HepG2 (cell line): ENCODE measurements around the gene SAMD10. TPM values are rescaled to one million over a fixed set of nuclear protein-coding genes. Genes with fewer than 3 reads are reported as not detected.

Experiments used
- ARID4A ChIP-seq: sonication (generic); formaldehyde crosslinking; IDR thresholded peaks from 2 replicates; pipeline ENCODE4 v1.5.0; 2020; ENCODE audit warnings: mild to moderate bottlenecking, missing genetic modification reagents, borderline replicate concordance
- ATAD3A ChIP-seq: sonication (generic); formaldehyde crosslinking; IDR thresholded peaks from 2 replicates; pipeline ENCODE4 v1.4.0; 2020; ENCODE audit warnings: missing genetic modification reagents
- CSRNP1 ChIP-seq: sonication (generic); formaldehyde crosslinking; IDR thresholded peaks from 2 replicates; pipeline ENCODE4 v1.8.1; 2023; ENCODE audit warnings: mild to moderate bottlenecking, missing genetic modification reagents
- PRDM10 ChIP-seq: sonication (generic); formaldehyde crosslinking; IDR thresholded peaks from 2 replicates; pipeline ENCODE4 v1.4.0; 2020; ENCODE audit warnings: low read depth, missing genetic modification reagents
- RBAK ChIP-seq: sonication (generic); formaldehyde crosslinking; IDR thresholded peaks from 2 replicates; pipeline ENCODE4 v1.5.1; 2020; ENCODE audit warnings: mild to moderate bottlenecking, missing genetic modification reagents
- SOX5 ChIP-seq: IDR thresholded peaks from 2 replicates; pipeline ENCODE4 v1.6.1; 2016; ENCODE audit warnings: borderline replicate concordance
- TEAD2 ChIP-seq: sonication (generic); formaldehyde crosslinking; IDR thresholded peaks from 2 replicates; pipeline ENCODE4 v1.9.0; 2021; ENCODE audit warnings: missing genetic modification reagents
- ZBED4 ChIP-seq: sonication (generic); formaldehyde crosslinking; IDR thresholded peaks from 2 replicates; pipeline ENCODE4 v1.4.0; 2020; ENCODE audit warnings: missing genetic modification reagents, borderline replicate concordance
- ZNF225 ChIP-seq: sonication (generic); formaldehyde crosslinking; IDR thresholded peaks from 2 replicates; pipeline ENCODE4 v1.4.0; 2020; ENCODE audit warnings: mild to moderate bottlenecking, missing genetic modification reagents
- ZNF574 ChIP-seq: sonication (generic); formaldehyde crosslinking; IDR thresholded peaks from 2 replicates; pipeline ENCODE4 v1.4.0; 2020; ENCODE audit warnings: missing genetic modification reagents
- ZNF850 ChIP-seq: sonication (generic); formaldehyde crosslinking; conservative IDR thresholded peaks from 2 replicates; pipeline ENCODE4 v1.9.0; 2021; ENCODE audit warnings: mild to moderate bottlenecking, missing genetic modification reagents
- polyA plus RNA-seq, 8 experiments: library from polyadenylated mRNA; depleted of rRNA in 3 of 8; stranded (reverse) in 7 of 8; unstranded in 1 of 8; fragments of >200 nt; fragmentation: Illumina TruSeq in 4 of 8; extraction: Trizol in 4 of 8; gene quantifications; 2 replicates each; pipeline versions ENCODE4 v1.2.1 to v1.2.3, GENCODE V29; 2011 to 2016; ENCODE audit warnings: low read depth in 4 of 8, missing spikeins in 1 of 8, mixed read lengths in 1 of 8; ENCODE audit not compliant: insufficient read depth in 1 of 8
- total RNA-seq, 5 experiments: library from RNA; depleted of rRNA; stranded (reverse); fragments of >200 nt; fragmentation: Illumina TruSeq; extraction: Trizol; gene quantifications; 2 replicates each; pipeline ENCODE4 v1.2.3, GENCODE V29; 2016; ENCODE audit warnings: low read depth in 1 of 5

The SAMD10 gene
- total and polyA plus RNA-seq, 2 of the 13 experiments (the other 11 are each of a cell fraction or from before 2014, with no cell fraction given) = 6.1 to 11.0 TPM

- no peak for TF ChIP-seq CSRNP1 (CRISPR knock-in tag)
- no peak for TF ChIP-seq RBAK (CRISPR knock-in tag)
- no peak for TF ChIP-seq ATAD3A (CRISPR knock-in tag)
- no peak for TF ChIP-seq ZNF850 (CRISPR knock-in tag)
- TF ChIP-seq PRDM10 (CRISPR knock-in tag) = no peak
- TF ChIP-seq TEAD2 (CRISPR knock-in tag) = no peak
- peak; percentile 31; the same call in 1 of the 2 replicates for TF ChIP-seq ARID4A
- TF ChIP-seq ZNF225 = no peak
- no peak; the same call in 1 of the 2 replicates for TF ChIP-seq ZNF574 (CRISPR knock-in tag)
- TF ChIP-seq SOX5 (CRISPR knock-in tag) = no peak
- no peak for TF ChIP-seq ZBED4 (CRISPR knock-in tag)
Observed at GRCh38 chr20:63972312-63973159, 6.9 kb downstream of the SAMD10 start (continued).
